ENCODE measurements around the gene TIMM50. TPM values are rescaled to one million over a fixed set of nuclear protein-coding genes. Genes with fewer than 3 reads are reported as not detected.

TIMM50 gene
- total RNA-seq, 3 donors from 2014 or later: 39.4 to 45.6 (median 41.1) TPM

- no peak for TF ChIP-seq POLR2AphosphoS5 (IDR thresholded peaks at IDR 0.05)
- TF ChIP-seq POLR2A (IDR thresholded peaks at IDR 0.05): no peak
- TF ChIP-seq CTCF (IDR thresholded peaks at IDR 0.05): no peak
- H3K27ac ChIP-seq: no peak overlapping the region
- intact Hi-C loops (cut with DNase I; ENCODE audit: low total_unique reads): no loop called here
- H3K9me3 ChIP-seq: no peaks in the 10 kb centered on the region
- DNase-seq (ENCODE audit: low spot score in 2 of 2): no peak
- peaks cover 3 to 11% of the 10 kb centered on the region in 2 donors for H3K4me1 ChIP-seq
- H3K36me3 ChIP-seq: no peaks in the 10 kb centered on the region
- H3K27me3 ChIP-seq: peaks cover 9 to 87% of the 10 kb centered on the region in 2 donors
- H3K4me3 ChIP-seq: no peak overlapping the region
Measured at GRCh38 chr19:39500543-39500942, 19.9 kb downstream of the TIMM50 start.

GRCh38 chr19:39501340-39501739 lies 20.7 kb downstream of the TIMM50 start:
- H3K27ac ChIP-seq: no peak overlapping the region
- H3K4me1 ChIP-seq: peaks cover 3 to 11% of the 10 kb centered on the region in 2 donors
- peaks cover 9 to 90% of the 10 kb centered on the region in 2 donors for H3K27me3 ChIP-seq
- no peak for TF ChIP-seq POLR2A (IDR thresholded peaks at IDR 0.05)
- no peak for TF ChIP-seq POLR2AphosphoS5 (IDR thresholded peaks at IDR 0.05)
- no peak for TF ChIP-seq CTCF (IDR thresholded peaks at IDR 0.05)
- no peak overlapping the region for H3K4me3 ChIP-seq
- no peaks in the 10 kb centered on the region for H3K36me3 ChIP-seq
- DNase-seq (ENCODE audit: low spot score in 2 of 2): no peak
- no peaks in the 10 kb centered on the region for H3K9me3 ChIP-seq
- intact Hi-C loops (cut with DNase I; ENCODE audit: low total_unique reads): no loop called here

- no peak for TF ChIP-seq POLR2A (IDR thresholded peaks at IDR 0.05)
- TF ChIP-seq CTCF (IDR thresholded peaks at IDR 0.05): peak in 2 of 3 donors; percentile 14 to 75
- Histone ChIP-seq H3K4me3 (peak overlapping the region in 1 of 3 donors; percentile 54), H3K27ac (no peak overlapping the region), H3K4me1 (peaks cover 9 to 15% of the 10 kb centered on the region in 2 donors), H3K9me3 (no peaks in the 10 kb centered on the region), H3K36me3 (no peaks in the 10 kb centered on the region), H3K27me3 (peaks cover 9 to 88% of the 10 kb centered on the region in 2 donors)
- intact Hi-C loops (cut with DNase I; ENCODE audit: low total_unique reads): no loop called here
- DNase-seq (ENCODE audit: low spot score in 2 of 2): no peak
Measured at GRCh38 chr19:39502640-39503417, 22.2 kb downstream of the TIMM50 start.

- Histone ChIP-seq H3K9me3 (no peaks in the 10 kb centered on the region), H3K27me3 (peaks cover 2 to 60% of the 10 kb centered on the region in 2 donors), H3K36me3 (no peaks in the 10 kb centered on the region), H3K27ac (no peak overlapping the region), H3K4me3 (peak overlapping the region in 2 of 3 donors; percentile 52 to 70), H3K4me1 (peaks cover 5 to 9% of the 10 kb centered on the region in 2 donors)
- intact Hi-C loops (cut with DNase I; ENCODE audit: low total_unique reads): no loop called here
- no peak for DNase-seq (ENCODE audit: low spot score in 2 of 2)
- TF ChIP-seq POLR2A (IDR thresholded peaks at IDR 0.05): no peak
- TF ChIP-seq POLR2AphosphoS5 (IDR thresholded peaks at IDR 0.05): no peak
- no peak for TF ChIP-seq CTCF (IDR thresholded peaks at IDR 0.05)
Measured at GRCh38 chr19:39506598-39506943, 25.9 kb downstream of the TIMM50 start.

- DNase-seq (ENCODE audit: low spot score in 2 of 2): no peak
- peaks cover 5 to 9% of the 10 kb centered on the region in 2 donors for H3K4me1 ChIP-seq
- TF ChIP-seq POLR2A (IDR thresholded peaks at IDR 0.05) (no peak), CTCF (IDR thresholded peaks at IDR 0.05) (no peak), POLR2AphosphoS5 (IDR thresholded peaks at IDR 0.05) (no peak)
- H3K27ac ChIP-seq: no peak overlapping the region
- peaks cover 2 to 59% of the 10 kb centered on the region in 2 donors for H3K27me3 ChIP-seq
- intact Hi-C loops (cut with DNase I; ENCODE audit: low total_unique reads): loop anchor here (1.0 kb wide), 1 partner anchor 27 kb away; the partner anchor contains the start of gene TIMM50
- H3K36me3 ChIP-seq: no peaks in the 10 kb centered on the region
- no peaks in the 10 kb centered on the region for H3K9me3 ChIP-seq
- H3K4me3 ChIP-seq: peak overlapping the region; percentile 34 to 70 (median 52)
Measured at GRCh38 chr19:39506944-39507714, 26.5 kb downstream of the TIMM50 start.

Measured in breast epithelium (tissue), 4 donors.